ENCODE results near the gene SDK1.

DNA sequence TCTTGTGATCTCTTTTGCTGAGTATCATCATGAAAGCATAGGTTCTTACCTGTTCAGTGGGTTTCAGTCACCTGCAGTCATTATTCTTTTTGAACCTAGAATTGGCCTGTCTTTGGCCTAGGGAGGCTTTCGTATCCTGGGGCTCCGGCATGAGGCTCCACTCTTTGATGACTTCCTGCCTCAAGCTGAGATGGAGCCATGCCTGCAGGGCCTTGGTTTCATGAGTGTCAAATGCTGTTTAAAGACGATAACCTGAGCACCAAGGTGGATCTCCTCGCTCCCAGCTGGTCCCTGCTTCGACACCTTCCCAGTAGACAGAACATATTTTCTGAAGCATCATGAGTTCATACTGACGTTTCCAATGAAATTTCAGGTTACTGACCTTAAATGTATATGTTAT, 783.2 kb downstream of the SDK1 start:
- TF ChIP-seq, protein P1, sequence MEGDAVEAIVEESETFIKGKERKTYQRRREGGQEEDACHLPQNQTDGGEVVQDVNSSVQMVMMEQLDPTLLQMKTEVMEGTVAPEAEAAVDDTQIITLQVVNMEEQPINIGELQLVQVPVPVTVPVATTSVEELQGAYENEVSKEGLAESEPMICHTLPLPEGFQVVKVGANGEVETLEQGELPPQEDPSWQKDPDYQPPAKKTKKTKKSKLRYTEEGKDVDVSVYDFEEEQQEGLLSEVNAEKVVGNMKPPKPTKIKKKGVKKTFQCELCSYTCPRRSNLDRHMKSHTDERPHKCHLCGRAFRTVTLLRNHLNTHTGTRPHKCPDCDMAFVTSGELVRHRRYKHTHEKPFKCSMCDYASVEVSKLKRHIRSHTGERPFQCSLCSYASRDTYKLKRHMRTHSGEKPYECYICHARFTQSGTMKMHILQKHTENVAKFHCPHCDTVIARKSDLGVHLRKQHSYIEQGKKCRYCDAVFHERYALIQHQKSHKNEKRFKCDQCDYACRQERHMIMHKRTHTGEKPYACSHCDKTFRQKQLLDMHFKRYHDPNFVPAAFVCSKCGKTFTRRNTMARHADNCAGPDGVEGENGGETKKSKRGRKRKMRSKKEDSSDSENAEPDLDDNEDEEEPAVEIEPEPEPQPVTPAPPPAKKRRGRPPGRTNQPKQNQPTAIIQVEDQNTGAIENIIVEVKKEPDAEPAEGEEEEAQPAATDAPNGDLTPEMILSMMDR (IDR thresholded peaks at IDR 0.05): no peak
- no peak for TF ChIP-seq POLR2A (IDR thresholded peaks at IDR 0.05)
